NB4 (cell line): ENCODE measurements around the gene CPXM2.

Experiments
- DNase-seq: peaks from one replicate; pipeline ENCODE4 v3.0.0; 2010; ENCODE audit warnings: low read depth
- H3K4me3 ChIP-seq: one replicate; pipeline ENCODE4 v1.5.1; 2011; ENCODE audit warnings: mild to moderate bottlenecking, low read depth, low read length, moderate library complexity
- MYC ChIP-seq: IDR thresholded peaks from 2 replicates; pipeline ENCODE4 v1.6.1; 2011; ENCODE audit warnings: low read depth, low read length
- POLR2A ChIP-seq: IDR thresholded peaks from 2 replicates; pipeline ENCODE4 v1.6.1; 2011; ENCODE audit warnings: mild to moderate bottlenecking; ENCODE audit not compliant: insufficient read length; ENCODE audit errors: extremely low read depth
- TF ChIP-seq, protein P1 (sequence below): IDR thresholded peaks from 2 replicates; pipeline ENCODE4 v1.6.1; 2011; ENCODE audit warnings: low read depth, low read length
- TF ChIP-seq, protein P2 (sequence below): IDR thresholded peaks from one replicate; pipeline ENCODE4 v1.5.1; 2012; ENCODE audit warnings: low read depth, low read length

CPXM2 gene

DNA sequence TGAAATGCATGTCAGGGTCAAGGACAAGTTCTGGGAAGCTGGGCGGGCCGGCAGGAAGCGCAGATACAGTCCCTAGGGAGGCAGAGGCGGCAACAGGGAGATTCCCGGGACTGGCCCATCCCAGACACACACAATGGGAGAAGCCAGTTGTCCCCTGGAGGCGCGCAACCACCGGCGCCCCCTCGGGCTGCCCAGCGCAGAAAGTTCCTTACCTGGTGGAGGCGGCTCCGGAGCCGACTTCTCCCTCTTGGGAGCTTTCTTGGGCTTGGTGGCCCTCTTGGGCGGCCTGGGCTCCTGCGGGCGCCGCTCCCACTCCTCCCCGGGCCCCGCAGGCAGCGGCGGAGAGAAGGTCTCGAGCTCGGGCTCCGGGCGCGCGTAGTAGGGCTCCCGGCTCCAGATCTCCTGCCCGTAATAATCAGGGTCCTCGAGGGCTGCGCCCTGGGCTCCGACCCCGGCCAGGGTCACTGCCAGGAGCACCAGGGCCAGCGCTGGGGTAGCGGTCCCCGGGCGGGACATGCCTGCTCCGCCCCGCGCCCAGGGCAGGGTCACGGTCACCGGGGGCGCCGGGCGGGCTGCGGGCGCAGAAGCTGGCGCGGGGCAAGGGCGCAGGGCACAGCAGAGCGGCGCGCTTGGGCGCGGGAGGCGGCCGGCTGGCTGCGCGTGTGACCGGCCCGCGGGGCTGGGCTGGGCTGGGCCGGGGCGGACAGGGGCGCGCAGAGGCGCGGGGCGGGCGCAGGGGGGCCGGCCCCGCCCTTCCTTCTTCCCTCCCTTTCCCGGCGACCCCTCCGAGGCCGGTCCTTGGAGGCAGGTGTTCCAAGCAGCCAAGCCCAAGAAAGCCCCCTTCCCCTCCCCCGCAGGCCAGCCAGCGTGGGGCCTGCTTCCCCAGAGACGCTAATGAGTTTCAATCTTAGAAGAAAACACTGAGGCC, at the start of gene CPXM2:
Gene CPXM2 (minus strand): TSS at position 664 of the 928 bp plus-strand sequence. CDS start 148 bp downstream, at position 516.
- DNase-seq = no peak
- TF ChIP-seq POLR2A = no peak
- TF ChIP-seq, protein P1, sequence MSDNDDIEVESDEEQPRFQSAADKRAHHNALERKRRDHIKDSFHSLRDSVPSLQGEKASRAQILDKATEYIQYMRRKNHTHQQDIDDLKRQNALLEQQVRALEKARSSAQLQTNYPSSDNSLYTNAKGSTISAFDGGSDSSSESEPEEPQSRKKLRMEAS = no peak
- no peak for TF ChIP-seq MYC
- TF ChIP-seq, protein P2, sequence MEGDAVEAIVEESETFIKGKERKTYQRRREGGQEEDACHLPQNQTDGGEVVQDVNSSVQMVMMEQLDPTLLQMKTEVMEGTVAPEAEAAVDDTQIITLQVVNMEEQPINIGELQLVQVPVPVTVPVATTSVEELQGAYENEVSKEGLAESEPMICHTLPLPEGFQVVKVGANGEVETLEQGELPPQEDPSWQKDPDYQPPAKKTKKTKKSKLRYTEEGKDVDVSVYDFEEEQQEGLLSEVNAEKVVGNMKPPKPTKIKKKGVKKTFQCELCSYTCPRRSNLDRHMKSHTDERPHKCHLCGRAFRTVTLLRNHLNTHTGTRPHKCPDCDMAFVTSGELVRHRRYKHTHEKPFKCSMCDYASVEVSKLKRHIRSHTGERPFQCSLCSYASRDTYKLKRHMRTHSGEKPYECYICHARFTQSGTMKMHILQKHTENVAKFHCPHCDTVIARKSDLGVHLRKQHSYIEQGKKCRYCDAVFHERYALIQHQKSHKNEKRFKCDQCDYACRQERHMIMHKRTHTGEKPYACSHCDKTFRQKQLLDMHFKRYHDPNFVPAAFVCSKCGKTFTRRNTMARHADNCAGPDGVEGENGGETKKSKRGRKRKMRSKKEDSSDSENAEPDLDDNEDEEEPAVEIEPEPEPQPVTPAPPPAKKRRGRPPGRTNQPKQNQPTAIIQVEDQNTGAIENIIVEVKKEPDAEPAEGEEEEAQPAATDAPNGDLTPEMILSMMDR = no peak
- no peak within 1 kb of the TSS for H3K4me3 ChIP-seq

DNA sequence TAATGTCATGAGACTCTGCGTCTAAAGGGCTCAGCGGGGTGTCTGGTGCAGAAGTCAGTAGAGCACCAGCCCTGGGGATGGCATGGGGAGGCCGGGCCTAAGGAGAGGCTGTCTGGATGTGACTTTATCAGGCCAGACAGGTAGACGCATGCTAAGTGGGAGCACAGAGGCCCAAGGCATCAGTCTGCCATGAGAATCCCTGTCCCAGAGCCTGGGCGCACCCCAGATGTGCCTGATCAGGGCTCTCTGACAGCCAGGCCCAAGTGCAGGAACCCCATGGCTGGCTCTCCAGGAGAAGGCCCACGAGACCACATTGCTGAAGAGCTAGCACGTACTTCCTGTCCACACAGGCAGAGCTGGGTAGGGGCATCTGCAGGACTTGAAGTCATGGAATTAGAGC, 48.0 kb upstream of the CPXM2 start:
- no peak for TF ChIP-seq MYC
- TF ChIP-seq, protein P1 = no peak
- TF ChIP-seq, protein P2 = no peak
- TF ChIP-seq POLR2A = no peak
- DNase-seq = no peak
- no peak overlapping the region for H3K4me3 ChIP-seq

- DNase-seq = no peak
- no peak for TF ChIP-seq POLR2A
- TF ChIP-seq, protein P2 = no peak
- TF ChIP-seq MYC = no peak
- TF ChIP-seq, protein P1 = no peak
- no peak overlapping the region for H3K4me3 ChIP-seq
Measured at GRCh38 chr10:123938890-123939289, 47.3 kb upstream of the CPXM2 start.

DNA sequence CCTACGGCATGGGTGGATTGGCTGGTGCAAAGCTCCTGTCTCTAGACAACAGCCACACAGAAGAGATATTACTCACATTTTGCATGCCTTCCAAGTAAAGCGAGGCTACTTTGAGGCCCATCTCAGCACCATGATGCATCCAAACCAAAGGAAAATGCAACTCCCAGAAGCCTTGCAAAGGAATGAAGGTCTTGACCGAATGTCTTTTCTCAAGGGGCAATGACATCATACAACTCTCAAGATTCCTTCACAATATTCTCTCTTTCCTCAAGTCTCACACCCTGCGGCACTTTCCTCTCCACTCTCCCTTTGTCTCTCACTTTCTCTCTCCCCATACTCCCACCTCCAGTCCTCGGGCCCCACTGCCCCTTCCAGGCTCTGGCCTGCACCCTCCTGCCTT, 44.8 kb upstream of the CPXM2 start:
- DNase-seq = no peak
- TF ChIP-seq, protein P1 = no peak
- no peak for TF ChIP-seq MYC
- TF ChIP-seq, protein P2 = no peak
- no peak for TF ChIP-seq POLR2A
- H3K4me3 ChIP-seq = no peak overlapping the region

DNA sequence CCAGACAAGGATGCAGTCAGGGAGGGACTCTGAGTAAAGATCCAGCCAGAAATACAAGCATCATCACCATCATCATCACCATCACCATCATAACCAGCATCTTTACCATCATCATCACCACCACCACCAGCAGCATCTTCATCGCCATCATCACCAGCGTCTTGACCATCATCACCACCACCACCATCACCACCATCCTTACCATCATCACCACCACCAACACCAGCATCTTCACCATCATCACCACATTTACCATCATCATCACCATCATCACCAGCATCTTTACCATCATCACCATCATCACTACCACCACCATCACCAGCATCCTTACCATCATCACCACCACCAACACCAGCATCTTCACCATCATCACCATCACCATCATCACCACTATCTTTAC, 44.1 kb upstream of the CPXM2 start:
- no peak overlapping the region for H3K4me3 ChIP-seq
- TF ChIP-seq POLR2A (no peak), MYC (no peak)
- TF ChIP-seq, protein P2 = no peak
- TF ChIP-seq, protein P1 = no peak
- no peak for DNase-seq
